Measurements from ENCODE around the gene VWA8.

- TF ChIP-seq GATA3 (IDR thresholded peaks at IDR 0.05; ENCODE audit: low read depth, low read length) (no peak), GATA2 (IDR thresholded peaks at IDR 0.05; ENCODE audit: low read depth, low read length) (no peak)
Measured at GRCh38 chr13:41697578-41697977, 263.3 kb downstream of the VWA8 start.
